ENCODE data around the gene VPS50.

DNA sequence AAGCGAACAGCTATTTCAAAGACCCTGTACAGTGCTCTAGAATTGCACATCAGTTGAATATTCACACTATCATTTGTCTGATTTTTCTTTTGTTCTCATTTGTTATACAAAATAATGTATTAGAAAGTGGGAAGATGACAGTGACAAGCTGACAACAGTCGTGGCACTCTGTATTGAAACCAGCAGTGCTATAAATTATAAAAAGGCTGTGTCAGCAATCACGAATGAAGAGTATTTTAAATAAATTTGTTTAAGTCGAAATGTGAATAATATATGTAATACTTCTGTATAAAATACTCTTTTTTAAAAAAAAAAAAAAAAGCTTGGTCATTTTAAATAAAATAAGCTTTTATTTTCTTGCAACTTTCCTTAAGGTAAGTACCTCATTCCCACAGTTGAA is 122.6 kb downstream of the VPS50 start:
- TF ChIP-seq POLR2A (IDR thresholded peaks at IDR 0.05): no peak
- TF ChIP-seq, protein P1, sequence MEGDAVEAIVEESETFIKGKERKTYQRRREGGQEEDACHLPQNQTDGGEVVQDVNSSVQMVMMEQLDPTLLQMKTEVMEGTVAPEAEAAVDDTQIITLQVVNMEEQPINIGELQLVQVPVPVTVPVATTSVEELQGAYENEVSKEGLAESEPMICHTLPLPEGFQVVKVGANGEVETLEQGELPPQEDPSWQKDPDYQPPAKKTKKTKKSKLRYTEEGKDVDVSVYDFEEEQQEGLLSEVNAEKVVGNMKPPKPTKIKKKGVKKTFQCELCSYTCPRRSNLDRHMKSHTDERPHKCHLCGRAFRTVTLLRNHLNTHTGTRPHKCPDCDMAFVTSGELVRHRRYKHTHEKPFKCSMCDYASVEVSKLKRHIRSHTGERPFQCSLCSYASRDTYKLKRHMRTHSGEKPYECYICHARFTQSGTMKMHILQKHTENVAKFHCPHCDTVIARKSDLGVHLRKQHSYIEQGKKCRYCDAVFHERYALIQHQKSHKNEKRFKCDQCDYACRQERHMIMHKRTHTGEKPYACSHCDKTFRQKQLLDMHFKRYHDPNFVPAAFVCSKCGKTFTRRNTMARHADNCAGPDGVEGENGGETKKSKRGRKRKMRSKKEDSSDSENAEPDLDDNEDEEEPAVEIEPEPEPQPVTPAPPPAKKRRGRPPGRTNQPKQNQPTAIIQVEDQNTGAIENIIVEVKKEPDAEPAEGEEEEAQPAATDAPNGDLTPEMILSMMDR (IDR thresholded peaks at IDR 0.05): no peak
- no peak for TF ChIP-seq POLR2AphosphoS5 (IDR thresholded peaks at IDR 0.05)

All from breast epithelium (tissue), 3 donors.